ENCODE data around the gene CRHR1.
"Not testable (repeated sequence)": the region's sequence is repeated elsewhere in the genome, so short reads cannot be mapped to it uniquely, and the experiment has no call there.

Gene CRHR1

GRCh38 chr17:45784293-45784740 is at the start of gene CRHR1:
TSS of gene CRHR1 (plus strand) at chr17:45784320. CDS start at chr17:45784545, 225 bp downstream.
- DNase-seq = no peak

GRCh38 chr17:45734598-45734997 is 49.5 kb upstream of the CRHR1 start:
- no peak for DNase-seq

- DNase-seq = no peak
Observed at GRCh38 chr17:45735488-45735887, 48.6 kb upstream of the CRHR1 start.

GRCh38 chr17:45739786-45740185 is 44.3 kb upstream of the CRHR1 start:
- DNase-seq = no peak

GRCh38 chr17:45740553-45741330 is 43.4 kb upstream of the CRHR1 start:
- DNase-seq = peak; percentile 9

GRCh38 chr17:45742251-45742650 is 41.9 kb upstream of the CRHR1 start:
- no peak for DNase-seq

- no peak for DNase-seq
Observed at GRCh38 chr17:45743626-45744326, 40.3 kb upstream of the CRHR1 start.

- DNase-seq = not testable (repeated sequence)
Observed at GRCh38 chr17:45744826-45745225, 39.3 kb upstream of the CRHR1 start.

GRCh38 chr17:45745601-45746494 is 38.3 kb upstream of the CRHR1 start:
- no peak for DNase-seq

- DNase-seq = no peak
Observed at GRCh38 chr17:45747911-45748310, 36.2 kb upstream of the CRHR1 start.

- DNase-seq = no peak
Observed at GRCh38 chr17:45748731-45749310, 35.3 kb upstream of the CRHR1 start.

GRCh38 chr17:45749831-45750335 is 34.2 kb upstream of the CRHR1 start:
- no peak for DNase-seq

GRCh38 chr17:45750779-45751440 is 33.2 kb upstream of the CRHR1 start:
- DNase-seq = no peak

- DNase-seq = no peak
Observed at GRCh38 chr17:45751466-45751865, 32.7 kb upstream of the CRHR1 start.

- no peak for DNase-seq
Observed at GRCh38 chr17:45752246-45752645, 31.9 kb upstream of the CRHR1 start.

- no peak for DNase-seq
Observed at GRCh38 chr17:45753645-45754225, 30.4 kb upstream of the CRHR1 start.

GRCh38 chr17:45755050-45755449 is 29.1 kb upstream of the CRHR1 start:
- no peak for DNase-seq

GRCh38 chr17:45756266-45756991 is 27.7 kb upstream of the CRHR1 start:
- DNase-seq = no peak

GRCh38 chr17:45757431-45758218 is 26.5 kb upstream of the CRHR1 start:
- DNase-seq = no peak

GRCh38 chr17:45758544-45758943 is 25.6 kb upstream of the CRHR1 start:
- no peak for DNase-seq

Measured in CD4-positive, alpha-beta T cell treated with Interferon gamma for 1 hour (primary cell).